Tibial nerve (tissue), 4 donors: Measurements from ENCODE around the gene ZMPSTE24.

ENCODE experiments used
- CTCF ChIP-seq, 5 experiments: fragments of 200-600 bp in 3 of 5; fragments of 450-650 bp in 2 of 5; sonication (generic) in 3 of 5; IDR thresholded peaks; one replicate each; pipeline ENCODE4 v1.5.1; 2016 to 2019; ENCODE audit warnings: antibody characterized with exemption in 5 of 5, mild to moderate bottlenecking in 3 of 5, moderate library complexity in 2 of 5
- EP300 ChIP-seq, 2 donors: sonication (generic); formaldehyde crosslinking; IDR thresholded peaks; one replicate each; pipeline ENCODE4 v1.6.1; 2017; ENCODE audit warnings: antibody characterized with exemption in 2 of 2, mild to moderate bottlenecking in 1 of 2
- POLR2A ChIP-seq, 2 donors: fragments of 450-650 bp; IDR thresholded peaks; one replicate each; pipeline ENCODE4 v1.6.1; 2017; ENCODE audit warnings: antibody characterized with exemption in 2 of 2, mild to moderate bottlenecking in 2 of 2, moderate library complexity in 2 of 2

GRCh38 chr1:40312238-40313205, 54.5 kb downstream of the ZMPSTE24 start:
- TF ChIP-seq CTCF (IDR thresholded peaks at IDR 0.05): no peak
- no peak for TF ChIP-seq POLR2A (IDR thresholded peaks at IDR 0.05)
- TF ChIP-seq EP300 (IDR thresholded peaks at IDR 0.05): no peak
